Glomerular visceral epithelial cell (primary cell): ENCODE results near the gene ZFAND3.

ENCODE experiments used
- DNase-seq: peaks from one replicate; pipeline ENCODE4 v3.0.0-alpha.2; 2016; ENCODE audit errors: extremely low spot score

The ZFAND3 gene, protein sequence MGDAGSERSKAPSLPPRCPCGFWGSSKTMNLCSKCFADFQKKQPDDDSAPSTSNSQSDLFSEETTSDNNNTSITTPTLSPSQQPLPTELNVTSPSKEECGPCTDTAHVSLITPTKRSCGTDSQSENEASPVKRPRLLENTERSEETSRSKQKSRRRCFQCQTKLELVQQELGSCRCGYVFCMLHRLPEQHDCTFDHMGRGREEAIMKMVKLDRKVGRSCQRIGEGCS

DNA sequence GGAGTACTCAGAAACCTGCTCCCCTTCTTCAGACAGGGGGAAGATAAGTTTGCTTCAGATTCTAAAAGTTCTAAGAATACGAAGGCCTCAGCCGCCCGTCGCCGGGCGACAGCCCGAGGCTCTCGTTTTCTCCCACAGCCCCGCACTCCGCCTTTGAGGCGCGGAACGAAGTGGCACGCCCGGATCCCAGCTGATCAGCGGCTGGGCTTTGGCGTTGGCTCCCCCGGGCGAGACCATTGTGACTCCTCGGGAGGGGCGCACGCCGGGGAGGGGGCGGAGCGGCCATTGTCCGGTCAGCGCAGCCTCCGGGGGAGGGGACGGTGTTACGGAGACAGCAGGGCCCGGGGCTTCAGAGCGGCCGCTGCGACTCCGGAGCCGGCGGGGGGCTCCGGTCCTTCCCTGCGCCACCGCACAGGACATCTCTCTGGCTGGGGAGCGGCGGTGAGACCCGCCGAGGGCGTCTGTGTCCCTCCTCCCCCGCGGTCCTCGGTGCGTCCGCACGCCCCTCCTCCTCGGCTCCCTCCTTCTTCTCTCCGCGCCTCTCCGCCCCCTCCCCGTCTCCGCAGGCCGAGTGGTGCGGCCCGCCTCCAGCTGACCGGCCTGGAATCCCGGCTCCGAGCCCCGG is at the start of gene ZFAND3:
ZFAND3 (plus strand) TSS at position 551 of the 625 bp plus-strand sequence. CDS start 219 bp downstream, outside the sequence.
- peak; percentile 95 for DNase-seq

DNA sequence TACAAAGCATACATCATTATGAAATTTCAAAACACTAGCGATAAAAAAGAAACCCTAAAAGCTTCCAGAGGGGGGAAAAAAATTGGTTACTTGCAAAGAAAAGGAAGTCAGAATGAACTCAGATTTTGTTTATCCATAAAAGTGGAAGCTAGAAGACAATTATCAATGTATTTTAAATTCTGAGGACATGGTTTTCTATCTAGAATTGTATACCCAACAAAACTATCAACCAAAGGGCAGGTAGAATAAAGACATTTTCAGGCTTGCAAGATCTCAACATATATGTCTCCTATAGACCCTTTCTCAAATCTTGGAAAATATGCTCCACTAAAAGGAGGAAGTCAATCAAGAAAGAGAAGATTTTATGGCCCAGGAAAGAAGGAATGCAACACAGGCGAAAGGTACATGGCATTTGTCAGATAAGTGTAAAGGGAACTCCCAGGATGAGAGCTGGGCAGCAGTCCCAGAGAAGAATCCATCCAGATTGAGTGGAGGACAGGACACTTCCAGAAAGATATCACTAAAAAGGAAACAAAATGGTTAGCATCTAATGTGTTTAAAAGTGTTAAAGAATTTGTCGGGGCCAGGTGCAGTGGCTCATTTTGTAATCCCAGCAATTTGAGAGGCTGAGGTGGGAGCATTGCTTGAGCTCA is 45.4 kb upstream of the ZFAND3 start:
- DNase-seq: no peak

DNA sequence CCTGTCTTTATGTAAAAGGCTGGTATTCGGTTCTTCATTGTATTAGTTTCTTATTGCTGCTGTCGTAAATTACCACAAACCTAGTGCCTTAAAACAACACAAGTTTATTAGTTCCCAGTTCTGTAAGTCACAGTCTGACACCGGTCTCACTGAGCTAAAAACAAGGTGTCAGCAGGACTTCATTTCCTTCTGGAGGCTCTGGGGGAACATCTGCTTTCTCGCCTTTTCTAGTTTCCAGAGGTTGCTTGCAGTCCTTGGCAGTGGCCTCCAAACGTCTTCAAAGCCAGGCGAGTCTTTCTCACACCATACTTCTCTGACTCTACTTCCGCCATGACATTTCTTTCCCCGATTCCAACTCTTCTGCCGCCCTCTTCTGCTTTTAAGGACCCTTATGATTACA is 43.0 kb upstream of the ZFAND3 start:
- no peak for DNase-seq

DNA sequence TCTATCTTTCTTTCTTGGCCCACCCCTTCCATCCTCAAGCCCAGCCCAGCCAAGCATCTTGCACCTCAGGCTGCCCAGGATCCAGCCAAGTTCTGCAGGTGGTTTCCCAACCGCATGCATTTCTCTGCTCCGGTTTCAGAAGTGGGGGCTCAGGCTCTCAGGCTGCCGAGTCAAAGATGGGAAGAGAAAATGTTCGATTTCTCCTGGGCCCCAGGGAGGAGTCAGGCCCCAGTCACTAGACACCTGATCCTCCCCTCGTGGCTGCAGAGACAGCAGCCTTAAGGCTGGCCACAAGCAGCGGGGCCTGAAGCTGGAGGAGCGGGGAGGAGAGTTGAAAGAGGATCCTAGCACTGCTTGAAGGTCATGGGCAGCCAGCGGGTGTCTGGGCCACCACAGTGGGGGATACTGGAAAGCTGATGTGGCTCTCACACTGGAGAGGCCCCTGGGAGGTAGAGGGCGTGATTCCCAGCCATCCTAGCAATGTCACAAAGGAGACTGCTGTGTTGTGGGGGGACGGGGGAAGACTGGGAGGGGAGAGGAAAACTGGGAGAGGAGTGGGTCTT is 42.2 kb upstream of the ZFAND3 start:
- DNase-seq: no peak

- no peak for DNase-seq
Observed at GRCh38 chr6:37779111-37779800, 40.3 kb upstream of the ZFAND3 start.

DNA sequence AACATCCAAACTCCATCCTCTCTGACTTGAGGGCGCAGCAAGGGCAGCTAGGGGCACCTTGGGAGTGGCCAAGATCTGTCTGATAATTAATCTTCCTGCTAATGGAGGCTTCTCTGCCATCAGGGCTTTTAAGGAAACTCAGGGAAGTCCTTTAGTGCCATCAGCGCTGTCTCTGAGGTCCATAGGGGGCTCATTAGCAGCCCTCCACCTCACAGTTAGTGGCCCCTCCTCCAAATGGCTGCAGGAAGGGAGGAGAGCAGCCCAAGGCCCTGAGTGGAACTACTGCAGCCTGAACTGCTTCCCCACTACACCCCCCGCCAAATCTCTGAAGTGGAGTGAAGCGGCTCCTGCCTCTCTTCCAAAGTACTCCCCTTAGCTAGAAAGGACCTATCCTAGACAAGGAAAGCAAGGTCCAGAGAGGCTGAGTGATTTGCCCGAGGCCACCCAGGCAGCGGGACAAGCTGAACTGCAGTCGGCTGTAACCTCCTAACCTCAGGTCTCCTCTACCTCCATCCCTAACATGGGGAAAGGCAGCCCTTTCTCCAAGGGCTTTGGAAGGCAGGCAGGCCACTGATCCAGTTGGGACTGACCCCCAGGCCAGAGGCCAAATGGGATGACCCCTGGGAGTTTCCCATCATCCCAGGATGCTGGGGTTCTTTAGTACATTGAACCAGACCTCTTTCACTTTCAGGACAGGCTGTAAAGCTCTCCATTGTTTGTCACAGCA is 39.5 kb upstream of the ZFAND3 start:
- DNase-seq: no peak

GRCh38 chr6:37781788-37782187 is 37.7 kb upstream of the ZFAND3 start:
- no peak for DNase-seq

DNA sequence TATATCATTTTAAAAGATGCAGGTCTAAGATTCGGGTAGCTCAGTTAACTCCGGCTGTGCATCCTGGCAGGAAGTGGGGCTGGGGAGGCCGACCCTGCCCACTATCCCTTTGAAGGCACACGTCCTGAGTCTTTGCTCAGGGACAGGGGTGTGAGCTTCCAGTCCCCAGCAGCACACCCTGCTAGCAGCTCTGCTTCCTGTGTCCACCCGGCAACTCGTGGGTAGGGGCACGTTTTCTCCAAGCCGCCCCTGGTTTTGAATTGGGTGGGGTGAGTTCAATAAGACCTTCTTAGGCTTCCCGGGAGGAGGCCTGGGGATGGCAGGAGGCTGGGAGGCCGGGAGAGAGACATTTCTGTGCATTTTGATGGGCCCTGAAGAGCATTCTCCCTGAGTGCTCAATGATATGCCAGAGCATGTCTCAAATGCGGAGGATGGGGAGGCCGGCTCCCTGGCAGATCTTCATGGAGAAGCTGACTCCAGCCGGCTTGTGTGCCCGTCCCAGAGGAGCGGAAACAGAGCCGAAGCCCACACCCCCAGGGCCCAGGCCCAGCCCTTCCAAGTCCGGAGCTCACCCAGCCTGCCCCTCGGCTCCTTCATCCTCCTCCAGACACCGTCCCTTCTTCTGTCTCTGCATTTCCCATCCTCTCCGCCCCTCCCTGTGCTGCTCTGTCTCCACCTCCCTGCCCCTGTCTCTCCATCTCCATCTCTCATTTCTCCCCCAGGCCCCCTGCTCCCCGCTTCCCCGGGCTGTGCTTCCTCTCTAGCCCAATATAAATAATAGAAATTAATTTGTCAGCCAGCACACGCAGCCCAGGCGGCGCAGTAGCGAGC is 36.3 kb upstream of the ZFAND3 start:
- DNase-seq: peak; percentile 18

- DNase-seq: no peak
Observed at GRCh38 chr6:37783856-37784584, 35.5 kb upstream of the ZFAND3 start.

GRCh38 chr6:37784585-37784967 is 35.0 kb upstream of the ZFAND3 start:
- no peak for DNase-seq

GRCh38 chr6:37785002-37785662 is 34.4 kb upstream of the ZFAND3 start:
- no peak for DNase-seq

DNA sequence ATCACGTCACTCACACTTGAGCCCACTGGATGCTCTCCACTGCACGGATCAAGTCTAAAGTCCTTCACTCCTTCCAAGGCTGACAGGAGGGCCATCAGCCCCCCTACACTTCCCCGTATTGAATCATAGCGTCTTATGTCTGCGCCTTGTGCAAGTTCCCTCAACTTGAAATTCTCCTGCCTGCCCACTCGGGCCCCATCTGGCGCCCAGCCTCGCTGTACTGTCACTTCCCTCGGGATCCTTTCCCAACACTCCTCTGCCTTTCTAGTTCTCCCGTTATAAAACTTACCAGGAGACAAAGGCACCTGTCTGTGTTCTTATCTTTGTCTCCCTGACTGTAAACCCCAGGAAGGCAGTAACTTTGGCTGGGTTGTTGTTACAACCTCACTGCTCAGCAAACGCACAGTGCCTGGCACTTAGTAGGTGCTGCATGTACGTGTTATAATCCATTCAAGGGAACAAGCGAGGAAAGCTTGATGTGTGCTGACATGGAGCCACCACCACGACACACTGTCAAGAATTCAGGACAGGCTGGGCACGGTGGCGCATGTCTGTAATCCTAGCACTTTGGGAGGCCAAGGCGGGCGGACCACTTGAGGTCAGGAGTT is 33.8 kb upstream of the ZFAND3 start:
- no peak for DNase-seq

- no peak for DNase-seq
Observed at GRCh38 chr6:37787216-37787615, 32.3 kb upstream of the ZFAND3 start.

DNA sequence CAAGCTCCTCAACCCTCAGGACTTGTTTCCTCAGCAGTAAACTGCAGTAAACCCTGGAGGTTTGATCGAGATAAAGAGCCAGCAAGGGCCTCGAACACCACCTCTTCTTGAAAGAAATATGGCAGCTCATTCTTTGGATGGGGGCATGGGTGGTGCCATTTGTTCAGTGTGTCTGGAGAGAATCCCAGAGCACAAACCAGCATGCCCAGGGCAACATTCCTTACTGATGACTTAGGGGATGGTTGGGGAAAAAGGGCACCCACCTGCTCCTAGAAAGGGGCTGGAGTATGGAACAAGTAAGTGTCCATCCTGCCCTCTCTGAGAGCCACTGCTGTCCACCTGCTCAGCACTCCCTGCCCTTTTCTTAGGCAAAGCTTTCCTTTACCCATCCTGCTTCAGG is 31.3 kb upstream of the ZFAND3 start:
- DNase-seq: peak; percentile 35

GRCh38 chr6:37791156-37791919 is 28.2 kb upstream of the ZFAND3 start:
- DNase-seq: peak; percentile 96

DNA sequence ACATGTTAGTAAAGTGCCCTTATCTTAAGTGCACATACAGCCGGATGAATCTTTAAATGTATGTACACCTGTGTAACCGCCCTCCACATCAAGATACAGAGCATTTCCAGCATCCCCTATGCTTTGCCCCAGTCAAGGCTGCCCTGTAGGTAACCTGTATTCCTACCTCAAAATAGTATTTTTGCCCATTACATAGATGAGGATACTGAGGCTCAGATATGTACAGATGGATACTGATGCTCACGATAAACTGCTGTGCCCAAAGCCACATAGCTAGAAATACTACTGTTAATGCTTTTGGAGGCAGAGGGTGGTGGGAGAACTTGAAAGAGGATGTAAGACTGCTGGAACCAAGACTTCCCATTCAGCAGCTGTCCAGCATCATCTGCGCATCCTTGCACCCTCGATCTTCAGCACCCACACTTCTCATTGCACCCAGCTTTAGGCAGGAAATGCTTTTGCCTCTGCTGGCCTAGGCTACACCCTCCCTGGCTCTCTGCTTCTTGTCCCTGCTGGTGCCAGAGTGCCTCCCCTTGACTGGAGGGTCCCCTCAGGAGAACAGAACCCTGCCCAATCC is 27.0 kb upstream of the ZFAND3 start:
- DNase-seq: no peak

DNA sequence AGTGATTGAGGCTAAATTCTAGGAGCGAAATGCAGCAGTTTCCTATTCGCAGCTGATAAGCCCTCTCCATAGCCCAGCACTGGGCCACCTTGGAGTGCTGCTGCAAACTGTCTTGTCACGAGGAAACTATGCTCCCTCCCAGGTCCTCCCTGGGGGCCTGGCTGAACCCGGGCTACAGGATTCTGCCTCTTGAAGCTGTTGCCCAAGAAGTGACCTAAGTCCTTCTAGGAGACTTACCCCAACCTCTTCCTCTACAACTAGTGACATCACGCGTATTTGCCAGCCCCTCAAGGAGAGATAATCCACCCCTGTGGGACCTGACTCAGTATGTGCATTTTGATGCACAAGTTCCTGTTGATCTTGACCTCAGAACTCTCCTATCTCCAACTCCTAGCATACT is 26.5 kb upstream of the ZFAND3 start:
- no peak for DNase-seq

- peak; percentile 45 for DNase-seq
Observed at GRCh38 chr6:37794825-37795224, 24.7 kb upstream of the ZFAND3 start.
